ENCODE data around the gene SFN. TPM values are rescaled to one million over a fixed set of nuclear protein-coding genes. Genes with fewer than 3 reads are reported as not detected.

Gene SFN
- total and polyA plus RNA-seq, 2 of the 4 experiments (the other 2 are of a cell fraction) = 0.18 to 0.34 TPM

DNA sequence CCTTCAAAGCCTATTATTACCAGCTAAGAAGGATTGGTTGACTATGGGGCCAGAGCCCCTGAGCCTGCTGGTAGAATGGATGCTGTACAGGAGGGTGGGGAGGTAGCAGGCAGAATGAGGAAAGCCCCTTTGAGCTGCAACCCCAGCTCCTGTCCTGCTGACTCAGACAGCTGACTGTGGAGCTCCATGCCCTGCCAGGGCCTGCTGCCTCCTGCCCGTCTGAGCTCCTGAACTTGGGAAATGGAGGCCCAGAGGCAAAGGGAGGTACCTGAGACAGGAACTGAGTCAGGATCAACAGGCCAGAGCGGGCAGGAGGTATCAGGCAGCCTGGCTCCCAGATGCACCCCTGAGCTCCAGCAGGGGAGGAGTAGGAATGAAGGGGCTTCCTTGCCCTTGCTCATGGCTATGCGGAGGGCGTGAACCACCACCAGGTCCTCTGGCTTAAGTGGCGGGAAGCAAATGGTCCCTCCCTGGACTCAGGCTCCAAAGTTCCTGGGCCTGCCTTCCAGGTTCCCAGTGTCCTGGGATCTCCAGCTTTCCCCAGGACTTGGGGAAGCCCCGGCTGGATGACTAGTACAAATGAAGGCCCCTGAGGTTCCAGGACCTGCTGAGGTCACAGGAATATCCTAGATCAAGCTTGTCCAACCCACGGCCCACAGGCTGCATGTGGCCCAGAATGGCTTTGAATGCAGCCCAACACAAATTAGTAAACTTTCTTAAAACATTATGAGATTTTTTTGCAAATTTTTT is 3.9 kb upstream of the SFN start:
- ATAC-seq (ENCODE audit: low read depth) = no peak
- H2BK5ac ChIP-seq (ENCODE audit: low read depth, low read length, poor library complexity, severe bottlenecking) = no peak overlapping the region
- POLR2A ChIA-PET (ENCODE audit: unreplicated experiment) = no interaction called here
- no peak overlapping the region for H2BK15ac ChIP-seq (ENCODE audit: low read depth, low read length)
- no TSS peak for BruUV-seq (replicated peaks)
- H3K18ac ChIP-seq (ENCODE audit: low read depth, low read length) = no peak overlapping the region
- CTCF ChIA-PET = interaction anchor here (0.6 kb wide), 3 partner anchors 22 to 916 kb away, joined by 3 to 9 read pairs (median 4); no protein-coding TSS in a partner anchor
- dilution Hi-C loops (cut with HindIII; ENCODE audit: low sequenced_read_pairs, unreplicated experiment) (no loop called here), in situ Hi-C loops (cut with MboI; ENCODE audit: low sequenced_read_pairs) (no loop called here), intact Hi-C loops (cut with micrococcal nuclease) (no loop called here)
- 0 out of 4 replicates have a peak, but pooled peaks cover 0 to 3% of the 10 kb centered on the region in 2 experiments for H3K79me1 ChIP-seq (ENCODE audit: low read depth in 1 of 2, low read length in 2 of 2)
- no peak overlapping the region for H3K4me3 ChIP-seq (ENCODE audit: insufficient read depth, low read depth, low read length)
- no peak overlapping the region for H3K4ac ChIP-seq (ENCODE audit: low read depth, low read length)
- H4K8ac ChIP-seq (ENCODE audit: low read depth in 2 of 2, low read length in 2 of 2) = no peak overlapping the region
- H4K20me1 ChIP-seq (ENCODE audit: insufficient read depth, low read length) = no peaks in the 10 kb centered on the region; the same call in 1 of the 2 replicates
- no peak overlapping the region for H2AFZ ChIP-seq (replicated peaks; ENCODE audit: low read length, poor library complexity)
- H3K9me3 ChIP-seq (ENCODE audit: control insufficient read depth, insufficient read depth, low read length) = no peaks in the 10 kb centered on the region
- no peak overlapping the region for H3K4me2 ChIP-seq (ENCODE audit: low read depth, low read length)
- WGBS, 2 experiments (ENCODE audit: extremely low coverage in 2 of 2, insufficient read length in 1 of 2) = 92% methylated on average over 4 of the region's 7 CpGs; no CpG with 5 or more reads in 1 of the 2 experiments
- H3K27ac ChIP-seq (ENCODE audit: insufficient read depth, low read length) = no peak overlapping the region
- H3K36me3 ChIP-seq (ENCODE audit: control insufficient read depth, insufficient read depth, low read length) = peaks cover 14% of the 10 kb centered on the region; the same call in 1 of the 2 replicates
- no peak overlapping the region for H2AK9ac ChIP-seq (replicated peaks; ENCODE audit: low read depth, low read length, poor library complexity)
- no peak overlapping the region for H3K23ac ChIP-seq (ENCODE audit: low read depth, low read length)
- H3K14ac ChIP-seq (replicated peaks; ENCODE audit: low read depth, low read length) = no peak overlapping the region
- no peak overlapping the region for H4K5ac ChIP-seq (ENCODE audit: low read depth, low read length)
- H2BK120ac ChIP-seq (ENCODE audit: low read depth, low read length) = no peak overlapping the region
- DNase-seq = no peak
- H2AK5ac ChIP-seq (ENCODE audit: low read depth, low read length) = no peak overlapping the region
- no peak overlapping the region for H4K91ac ChIP-seq (ENCODE audit: insufficient read depth, low read depth, low read length)
- H3K9me1 ChIP-seq (ENCODE audit: insufficient read depth, low read length) = peaks cover 10% of the 10 kb centered on the region
- no peak overlapping the region for H2BK20ac ChIP-seq (ENCODE audit: low read depth, low read length)
- no peak overlapping the region for H3K56ac ChIP-seq (ENCODE audit: extremely low read depth, insufficient read depth, low read length)
- no peaks in the 10 kb centered on the region for H3K27me3 ChIP-seq (ENCODE audit: control insufficient read depth, insufficient read depth, low read length)
- no peak overlapping the region for H3K9ac ChIP-seq (ENCODE audit: low read depth, low read length)
- H3K4me1 ChIP-seq (ENCODE audit: control insufficient read depth, insufficient read depth, low read length) = peaks cover 2% of the 10 kb centered on the region
- TF ChIP-seq POLR2A (IDR thresholded peaks at IDR 0.05; ENCODE audit: low read depth, low read length) (no peak), SMC3 (IDR thresholded peaks at IDR 0.05; ENCODE audit: low read depth, low read length) (no peak), CTCF (conservative IDR thresholded peaks at IDR 0.05; ENCODE audit: low read depth, low read length) (no peak), MAFK (IDR thresholded peaks at IDR 0.05; ENCODE audit: low read depth, low read length) (no peak), FOS (IDR thresholded peaks at IDR 0.05; ENCODE audit: low read depth, low read length) (no peak), RFX5 (IDR thresholded peaks at IDR 0.05; ENCODE audit: low read depth, low read length) (no peak), NFE2L2 (IDR thresholded peaks at IDR 0.05; ENCODE audit: low read depth, low read length) (no peak), RAD21 (IDR thresholded peaks at IDR 0.05; ENCODE audit: low read length) (no peak), CEBPB (IDR thresholded peaks at IDR 0.05; ENCODE audit: low read depth, low read length) (no peak), RCOR1 (IDR thresholded peaks at IDR 0.05; ENCODE audit: insufficient replicate concordance, low read length) (no peak), USF2 (IDR thresholded peaks at IDR 0.05; ENCODE audit: low read depth, low read length) (no peak), MXI1 (IDR thresholded peaks at IDR 0.05; ENCODE audit: borderline replicate concordance, low read depth, low read length) (no peak), BHLHE40 (IDR thresholded peaks at IDR 0.05; ENCODE audit: low read depth, low read length) (no peak), CHD1 (IDR thresholded peaks at IDR 0.05; ENCODE audit: low read depth, low read length) (no peak), MAZ (IDR thresholded peaks at IDR 0.05; ENCODE audit: borderline replicate concordance, low read depth, low read length) (no peak)
